T-helper 1 cell treated with Interleukin-12 subunit alpha and Interleukin-12 subunit beta and Interleukin-4 antibody, amounts not matched to agents 30 μg/mL and 1 μg/mL, for 36 hours (primary cell): ENCODE measurements around the gene RAB39B.
"Not testable (repeated sequence)": the region's sequence is repeated elsewhere in the genome, so short reads cannot be mapped to it uniquely, and the experiment has no call there.

Experiments
- H3K27ac Mint-ChIP-seq: one replicate; pipeline ENCODE4 v1.8.0; 2021; ENCODE audit warnings: mild to moderate bottlenecking, mixed read lengths
- H3K27me3 Mint-ChIP-seq: one replicate; pipeline ENCODE4 v1.8.0; 2021; ENCODE audit warnings: low read depth, mixed read lengths
- H3K36me3 Mint-ChIP-seq: one replicate; pipeline ENCODE4 v1.8.0; 2021; ENCODE audit warnings: low read depth, mixed read lengths
- H3K4me1 Mint-ChIP-seq: one replicate; pipeline ENCODE4 v1.8.0; 2021; ENCODE audit warnings: low read depth, mixed read lengths
- H3K4me3 Mint-ChIP-seq: one replicate; pipeline ENCODE4 v1.8.0; 2021; ENCODE audit warnings: mild to moderate bottlenecking, moderate library complexity, mixed read lengths
- H3K9me3 Mint-ChIP-seq: one replicate; pipeline ENCODE4 v1.8.0; 2021; ENCODE audit warnings: mixed read lengths

Gene RAB39B, protein sequence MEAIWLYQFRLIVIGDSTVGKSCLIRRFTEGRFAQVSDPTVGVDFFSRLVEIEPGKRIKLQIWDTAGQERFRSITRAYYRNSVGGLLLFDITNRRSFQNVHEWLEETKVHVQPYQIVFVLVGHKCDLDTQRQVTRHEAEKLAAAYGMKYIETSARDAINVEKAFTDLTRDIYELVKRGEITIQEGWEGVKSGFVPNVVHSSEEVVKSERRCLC

DNA sequence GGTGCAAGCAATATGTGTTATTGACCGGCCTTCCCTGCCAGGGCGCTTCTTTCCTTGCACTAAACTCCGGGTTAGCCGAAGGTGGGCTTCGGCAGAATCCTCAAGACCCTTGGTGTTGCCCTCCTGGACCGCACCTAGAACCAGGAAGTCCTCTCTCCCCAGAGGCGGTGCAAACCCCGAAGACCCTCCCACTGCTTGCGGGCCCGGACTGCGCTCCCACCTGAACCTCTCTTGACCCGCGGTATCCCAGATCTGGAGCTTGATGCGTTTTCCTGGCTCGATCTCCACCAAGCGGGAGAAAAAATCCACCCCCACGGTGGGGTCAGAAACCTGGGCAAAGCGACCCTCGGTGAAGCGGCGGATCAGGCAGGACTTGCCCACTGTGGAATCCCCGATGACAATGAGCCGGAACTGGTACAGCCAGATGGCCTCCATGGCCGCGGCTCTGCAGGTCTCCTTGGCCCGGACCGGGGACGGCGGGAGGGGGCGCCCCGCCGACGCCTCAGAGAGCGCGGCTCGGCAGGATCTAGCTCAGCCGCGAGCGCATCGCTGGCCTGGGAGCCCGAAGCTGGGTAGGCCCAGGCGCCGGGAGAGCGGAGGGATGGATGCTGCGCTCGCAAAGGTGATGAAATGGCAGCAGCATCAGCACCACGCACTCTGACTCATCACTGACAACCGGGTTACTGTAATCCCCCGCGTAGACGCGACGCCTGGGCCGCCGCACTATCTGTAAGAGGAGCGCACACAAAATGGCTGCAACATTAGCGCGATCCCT is at the start of gene RAB39B:
Gene RAB39B, minus strand, starts transcription at position 638 of the 775 bp plus-strand sequence. Its CDS starts 203 bp downstream, at position 435.
- Mint-ChIP-seq H3K36me3 (peaks cover 12% of the 10 kb centered on the region), H3K27ac (peak within 1 kb of the TSS; percentile 78), H3K27me3 (no peaks in the 10 kb centered on the region), H3K4me3 (peak within 1 kb of the TSS; percentile 67), H3K4me1 (peaks cover 19% of the 10 kb centered on the region), H3K9me3 (peaks cover 6% of the 10 kb centered on the region)

- Mint-ChIP-seq H3K9me3 (no peaks in the 10 kb centered on the region), H3K4me1 (peaks cover 3% of the 10 kb centered on the region), H3K27me3 (no peaks in the 10 kb centered on the region), H3K27ac (no peak overlapping the region), H3K36me3 (no peaks in the 10 kb centered on the region), H3K4me3 (no peak overlapping the region)
Observed at GRCh38 chrX:155313766-155314165, 49.5 kb upstream of the RAB39B start.

DNA sequence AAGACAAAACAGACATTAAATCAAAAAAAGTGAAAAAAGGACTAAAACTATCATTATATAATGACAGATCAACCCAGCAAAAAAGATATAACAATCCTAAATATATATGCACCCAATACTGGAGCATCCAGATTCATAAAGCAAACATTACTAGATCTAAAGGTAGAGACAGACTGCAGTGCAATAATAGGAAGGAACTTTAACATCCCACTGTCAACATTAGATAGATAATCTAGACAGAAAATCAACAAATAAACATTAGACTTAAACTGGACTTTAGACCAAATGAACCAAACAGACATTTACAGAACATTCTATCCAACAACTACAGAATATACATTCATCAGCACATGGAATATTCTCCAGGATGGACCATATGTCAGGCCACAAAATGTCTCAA is 29.5 kb upstream of the RAB39B start:
- Mint-ChIP-seq H3K4me3 (no peak overlapping the region), H3K27me3 (no peaks in the 10 kb centered on the region), H3K27ac (no peak overlapping the region), H3K9me3 (peaks cover 3% of the 10 kb centered on the region), H3K4me1 (no peaks in the 10 kb centered on the region), H3K36me3 (no peaks in the 10 kb centered on the region)

DNA sequence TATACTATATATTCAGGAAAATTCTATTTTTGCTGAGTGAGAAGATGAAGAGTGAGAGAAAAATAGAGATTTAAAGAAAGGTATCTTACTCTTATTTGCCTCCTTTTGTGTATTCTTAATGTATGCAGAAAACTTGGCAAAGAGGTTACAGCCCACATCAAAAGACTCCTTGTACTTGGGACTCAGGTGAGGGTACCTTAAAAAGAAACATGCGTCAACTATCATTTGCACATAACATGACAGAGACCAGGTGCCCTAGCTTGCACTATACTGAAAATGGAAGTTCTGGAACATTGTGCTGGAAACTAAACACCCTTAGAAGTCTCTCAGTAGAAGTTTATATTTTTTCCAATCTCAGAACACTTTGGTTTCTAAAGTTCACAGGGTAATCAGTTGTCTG is 15.6 kb upstream of the RAB39B start:
- peaks cover 5% of the 10 kb centered on the region for H3K4me1 Mint-ChIP-seq
- H3K27ac Mint-ChIP-seq = no peak overlapping the region
- no peaks in the 10 kb centered on the region for H3K9me3 Mint-ChIP-seq
- H3K36me3 Mint-ChIP-seq = peaks cover 2% of the 10 kb centered on the region
- H3K4me3 Mint-ChIP-seq = no peak overlapping the region
- H3K27me3 Mint-ChIP-seq = no peaks in the 10 kb centered on the region

GRCh38 chrX:155270969-155271368 is 6.7 kb upstream of the RAB39B start:
- H3K4me3 Mint-ChIP-seq = no peak overlapping the region
- no peak overlapping the region for H3K27ac Mint-ChIP-seq
- no peaks in the 10 kb centered on the region for H3K4me1 Mint-ChIP-seq
- peaks cover 10% of the 10 kb centered on the region for H3K9me3 Mint-ChIP-seq
- no peaks in the 10 kb centered on the region for H3K36me3 Mint-ChIP-seq
- no peaks in the 10 kb centered on the region for H3K27me3 Mint-ChIP-seq

- not testable (repeated sequence) for H3K27me3 Mint-ChIP-seq, H3K27ac Mint-ChIP-seq, H3K36me3 Mint-ChIP-seq, H3K4me3 Mint-ChIP-seq, H3K4me1 Mint-ChIP-seq, H3K9me3 Mint-ChIP-seq
Observed at GRCh38 chrX:155267995-155268394, 3.7 kb upstream of the RAB39B start.

GRCh38 chrX:155266439-155266838 is 2.1 kb upstream of the RAB39B start:
- Mint-ChIP-seq H3K4me1 (peaks cover 13% of the 10 kb centered on the region), H3K27ac (no peak overlapping the region), H3K4me3 (no peak overlapping the region), H3K36me3 (peaks cover 3% of the 10 kb centered on the region), H3K9me3 (peaks cover 8% of the 10 kb centered on the region), H3K27me3 (no peaks in the 10 kb centered on the region)

- Mint-ChIP-seq H3K27ac (peak overlapping the region; percentile 74), H3K27me3 (no peaks in the 10 kb centered on the region), H3K4me1 (peaks cover 19% of the 10 kb centered on the region), H3K9me3 (no peaks in the 10 kb centered on the region), H3K4me3 (peak overlapping the region; percentile 67), H3K36me3 (peaks cover 14% of the 10 kb centered on the region)
Observed at GRCh38 chrX:155262970-155263754, 1.1 kb downstream of the RAB39B start.

- no peak overlapping the region for H3K4me3 Mint-ChIP-seq
- no peaks in the 10 kb centered on the region for H3K9me3 Mint-ChIP-seq
- peaks cover 16% of the 10 kb centered on the region for H3K36me3 Mint-ChIP-seq
- no peaks in the 10 kb centered on the region for H3K27me3 Mint-ChIP-seq
- peaks cover 21% of the 10 kb centered on the region for H3K4me1 Mint-ChIP-seq
- no peak overlapping the region for H3K27ac Mint-ChIP-seq
Observed at GRCh38 chrX:155259752-155260151, 4.5 kb downstream of the RAB39B start.

- peaks cover 3% of the 10 kb centered on the region for H3K36me3 Mint-ChIP-seq
- H3K27ac Mint-ChIP-seq = no peak overlapping the region
Observed at GRCh38 chrX:155251391-155251790, 12.9 kb downstream of the RAB39B start.

GRCh38 chrX:155247497-155247896 is 16.8 kb downstream of the RAB39B start:
- H3K27me3 Mint-ChIP-seq = no peaks in the 10 kb centered on the region
- H3K4me3 Mint-ChIP-seq = no peak overlapping the region
- H3K27ac Mint-ChIP-seq = no peak overlapping the region
- no peaks in the 10 kb centered on the region for H3K9me3 Mint-ChIP-seq
- no peaks in the 10 kb centered on the region for H3K4me1 Mint-ChIP-seq
- H3K36me3 Mint-ChIP-seq = peaks cover 1% of the 10 kb centered on the region

More at GRCh38 chrX:155251391-155251790, 12.9 kb downstream of the RAB39B start:
- H3K4me3 Mint-ChIP-seq = no peak overlapping the region
- H3K9me3 Mint-ChIP-seq = no peaks in the 10 kb centered on the region
- peaks cover under 1% of the 10 kb centered on the region for H3K4me1 Mint-ChIP-seq
- H3K27me3 Mint-ChIP-seq = no peaks in the 10 kb centered on the region

DNA sequence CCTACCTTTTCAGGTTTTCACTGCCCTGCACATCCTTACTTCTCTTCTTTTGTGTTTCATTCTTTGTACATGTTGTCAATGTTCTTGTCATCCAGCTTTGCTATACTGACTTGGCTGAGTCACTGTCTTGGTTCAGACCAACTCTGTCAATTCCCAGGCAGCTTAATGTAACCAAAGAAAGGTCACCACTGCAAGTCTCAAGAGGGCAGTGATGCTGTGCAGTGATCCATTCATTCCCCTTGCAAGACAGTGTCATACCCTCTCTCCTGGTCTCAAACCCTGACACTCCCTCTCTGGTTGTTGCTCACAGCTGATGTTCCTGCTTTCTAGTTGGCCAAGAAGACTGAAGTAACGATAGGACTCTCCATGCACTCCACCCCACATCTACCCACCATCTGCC is 17.5 kb downstream of the RAB39B start:
- Mint-ChIP-seq H3K4me1 (no peaks in the 10 kb centered on the region), H3K4me3 (no peak overlapping the region), H3K9me3 (no peaks in the 10 kb centered on the region), H3K27me3 (no peaks in the 10 kb centered on the region), H3K36me3 (peaks cover 1% of the 10 kb centered on the region), H3K27ac (no peak overlapping the region)

- no peaks in the 10 kb centered on the region for H3K4me1 Mint-ChIP-seq
- no peak overlapping the region for H3K27ac Mint-ChIP-seq
- H3K4me3 Mint-ChIP-seq = no peak overlapping the region
- no peaks in the 10 kb centered on the region for H3K27me3 Mint-ChIP-seq
- peaks cover 12% of the 10 kb centered on the region for H3K36me3 Mint-ChIP-seq
- H3K9me3 Mint-ChIP-seq = no peaks in the 10 kb centered on the region
Observed at GRCh38 chrX:155242300-155242699, 22.0 kb downstream of the RAB39B start.

DNA sequence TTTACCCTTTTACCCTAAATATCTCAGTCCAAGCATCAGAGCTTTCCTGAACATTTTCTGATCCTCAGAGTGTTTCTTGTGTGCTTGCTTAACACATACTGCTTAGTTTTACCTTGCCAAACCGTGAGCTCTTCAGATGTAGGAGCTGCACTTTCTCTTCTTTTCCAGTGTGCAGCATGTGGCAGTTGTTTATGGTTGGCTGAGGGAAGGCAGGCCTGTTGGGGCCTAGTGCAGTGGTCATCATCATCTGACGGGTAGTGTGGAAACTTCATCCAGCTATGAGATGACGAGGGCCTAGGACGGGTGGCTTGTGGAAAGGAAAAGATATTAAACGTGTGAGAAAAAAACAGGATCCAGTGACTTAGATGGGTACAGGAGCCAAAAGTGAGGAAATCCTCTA is 26.6 kb downstream of the RAB39B start:
- Mint-ChIP-seq H3K4me1 (peaks cover 4% of the 10 kb centered on the region), H3K36me3 (peaks cover 28% of the 10 kb centered on the region), H3K9me3 (no peaks in the 10 kb centered on the region), H3K27me3 (no peaks in the 10 kb centered on the region), H3K27ac (no peak overlapping the region), H3K4me3 (no peak overlapping the region)

- peaks cover 33% of the 10 kb centered on the region for H3K36me3 Mint-ChIP-seq
- no peaks in the 10 kb centered on the region for H3K27me3 Mint-ChIP-seq
Observed at GRCh38 chrX:155235891-155236290, 28.4 kb downstream of the RAB39B start.

More at GRCh38 chrX:155235891-155236290, 28.4 kb downstream of the RAB39B start:
- no peaks in the 10 kb centered on the region for H3K9me3 Mint-ChIP-seq
- no peak overlapping the region for H3K4me3 Mint-ChIP-seq
- H3K27ac Mint-ChIP-seq = no peak overlapping the region
- H3K4me1 Mint-ChIP-seq = peaks cover 9% of the 10 kb centered on the region
